Neural cell (in vitro differentiated cells): ENCODE results near the gene SFXN2.

Experiments
- EZH2 ChIP-seq: fragments of 200-600, 300-800 bp; shearing (Covaris generic), sonication (generic); IDR thresholded peaks from 2 replicates; pipeline ENCODE4 v1.6.1; 2014; ENCODE audit warnings: antibody characterized with exemption, low read length, borderline replicate concordance, mild to moderate bottlenecking; ENCODE audit not compliant: insufficient read depth, poor library complexity, severe bottlenecking
- REST ChIP-seq: IDR thresholded peaks from 2 replicates; pipeline ENCODE4 v1.6.1; 2012; ENCODE audit warnings: borderline replicate concordance
- TAF1 ChIP-seq: IDR thresholded peaks from 2 replicates; pipeline ENCODE4 v1.6.1; 2012; ENCODE audit warnings: low read depth
- TF ChIP-seq, protein P1 (sequence below): fragments of 450-650 bp; IDR thresholded peaks from 2 replicates; pipeline ENCODE4 v1.5.1; 2014; ENCODE audit warnings: antibody characterized with exemption, mild to moderate bottlenecking, moderate library complexity; ENCODE audit not compliant: poor library complexity, severe bottlenecking

- TF ChIP-seq EZH2 (no peak), TAF1 (no peak), REST (no peak)
- TF ChIP-seq, protein P1, sequence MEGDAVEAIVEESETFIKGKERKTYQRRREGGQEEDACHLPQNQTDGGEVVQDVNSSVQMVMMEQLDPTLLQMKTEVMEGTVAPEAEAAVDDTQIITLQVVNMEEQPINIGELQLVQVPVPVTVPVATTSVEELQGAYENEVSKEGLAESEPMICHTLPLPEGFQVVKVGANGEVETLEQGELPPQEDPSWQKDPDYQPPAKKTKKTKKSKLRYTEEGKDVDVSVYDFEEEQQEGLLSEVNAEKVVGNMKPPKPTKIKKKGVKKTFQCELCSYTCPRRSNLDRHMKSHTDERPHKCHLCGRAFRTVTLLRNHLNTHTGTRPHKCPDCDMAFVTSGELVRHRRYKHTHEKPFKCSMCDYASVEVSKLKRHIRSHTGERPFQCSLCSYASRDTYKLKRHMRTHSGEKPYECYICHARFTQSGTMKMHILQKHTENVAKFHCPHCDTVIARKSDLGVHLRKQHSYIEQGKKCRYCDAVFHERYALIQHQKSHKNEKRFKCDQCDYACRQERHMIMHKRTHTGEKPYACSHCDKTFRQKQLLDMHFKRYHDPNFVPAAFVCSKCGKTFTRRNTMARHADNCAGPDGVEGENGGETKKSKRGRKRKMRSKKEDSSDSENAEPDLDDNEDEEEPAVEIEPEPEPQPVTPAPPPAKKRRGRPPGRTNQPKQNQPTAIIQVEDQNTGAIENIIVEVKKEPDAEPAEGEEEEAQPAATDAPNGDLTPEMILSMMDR: no peak
Observed at GRCh38 chr10:102783568-102783967, 69.1 kb downstream of the SFXN2 start.
